Astrocyte of the cerebellum (primary cell): Measurements from ENCODE around the gene DHX58.
"Not testable (repeated sequence)": the region's sequence is repeated elsewhere in the genome, so short reads cannot be mapped to it uniquely, and the experiment has no call there.

ENCODE experiments used
- DNase-seq: peaks from one replicate; pipeline ENCODE4 v3.0.0-alpha.2; 2011; ENCODE audit warnings: low read depth
- H3K4me3 ChIP-seq: 2 replicates; pipeline ENCODE4 v1.5.1; 2011; ENCODE audit warnings: mild to moderate bottlenecking, low read depth, low read length, moderate library complexity
- CTCF ChIP-seq: IDR thresholded peaks from 2 replicates; pipeline ENCODE4 v1.5.1; 2012; ENCODE audit warnings: low read length, low read depth, moderate library complexity, mild to moderate bottlenecking; ENCODE audit errors: missing control alignments
- in situ Hi-C: cut with HindIII; loops from 2 replicates; pipeline ENCODE4 v1.10.0; 2017; ENCODE audit warnings: low sequenced_read_pairs

DHX58 gene

DNA sequence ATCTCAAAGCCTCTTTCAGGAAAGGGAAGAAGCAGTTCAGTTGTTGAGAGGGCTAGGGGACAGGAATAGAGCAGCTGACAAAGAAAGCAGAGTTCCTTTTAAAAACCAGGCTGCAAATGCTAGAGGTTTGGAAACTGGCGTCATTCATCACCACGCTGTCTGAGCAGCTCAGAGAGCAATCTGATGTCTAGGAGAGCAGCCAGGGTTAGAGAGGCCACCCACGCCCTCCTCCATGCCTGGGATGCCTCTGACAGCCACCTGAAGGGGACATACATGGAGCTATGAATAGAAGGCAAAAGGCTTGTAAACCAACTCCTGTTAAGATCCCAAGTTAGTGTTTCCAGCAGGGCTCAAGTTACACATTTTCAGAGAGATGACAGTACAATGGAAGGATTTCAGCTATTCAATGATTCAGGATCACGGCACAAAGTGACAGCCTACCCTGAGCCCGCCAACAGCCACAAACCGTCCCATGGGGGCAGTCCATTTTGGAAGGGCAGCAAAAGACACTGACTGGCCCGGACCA lies 29.9 kb upstream of the DHX58 start:
- DNase-seq = no peak
- in situ Hi-C loops = no loop called here
- H3K4me3 ChIP-seq = no peak overlapping the region
- no peak for TF ChIP-seq CTCF

GRCh38 chr17:42141382-42141781 lies 28.9 kb upstream of the DHX58 start:
- DNase-seq = no peak
- H3K4me3 ChIP-seq = no peak overlapping the region
- in situ Hi-C loops = no loop called here
- no peak for TF ChIP-seq CTCF

DNA sequence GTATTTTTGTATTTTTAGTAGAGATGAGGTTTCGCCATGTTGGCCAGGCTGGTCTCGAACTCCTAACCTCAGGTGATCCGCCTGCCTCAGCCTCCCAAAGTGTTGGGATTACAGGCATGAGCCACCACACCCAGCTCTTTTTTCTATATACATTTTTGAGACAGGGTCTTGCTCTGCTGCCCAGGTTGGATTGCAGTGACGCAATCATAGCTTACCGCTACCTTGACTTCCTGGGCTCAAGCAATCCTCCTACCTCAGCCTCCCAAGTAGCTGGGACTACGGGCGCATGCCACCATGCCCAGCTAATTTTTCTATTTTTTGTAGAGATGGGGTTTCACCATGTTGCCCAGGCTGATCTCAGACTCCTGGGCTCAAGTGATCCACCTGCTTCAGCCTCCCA lies 28.2 kb upstream of the DHX58 start:
- DNase-seq, in situ Hi-C loops, H3K4me3 ChIP-seq: not testable (repeated sequence)

DNA sequence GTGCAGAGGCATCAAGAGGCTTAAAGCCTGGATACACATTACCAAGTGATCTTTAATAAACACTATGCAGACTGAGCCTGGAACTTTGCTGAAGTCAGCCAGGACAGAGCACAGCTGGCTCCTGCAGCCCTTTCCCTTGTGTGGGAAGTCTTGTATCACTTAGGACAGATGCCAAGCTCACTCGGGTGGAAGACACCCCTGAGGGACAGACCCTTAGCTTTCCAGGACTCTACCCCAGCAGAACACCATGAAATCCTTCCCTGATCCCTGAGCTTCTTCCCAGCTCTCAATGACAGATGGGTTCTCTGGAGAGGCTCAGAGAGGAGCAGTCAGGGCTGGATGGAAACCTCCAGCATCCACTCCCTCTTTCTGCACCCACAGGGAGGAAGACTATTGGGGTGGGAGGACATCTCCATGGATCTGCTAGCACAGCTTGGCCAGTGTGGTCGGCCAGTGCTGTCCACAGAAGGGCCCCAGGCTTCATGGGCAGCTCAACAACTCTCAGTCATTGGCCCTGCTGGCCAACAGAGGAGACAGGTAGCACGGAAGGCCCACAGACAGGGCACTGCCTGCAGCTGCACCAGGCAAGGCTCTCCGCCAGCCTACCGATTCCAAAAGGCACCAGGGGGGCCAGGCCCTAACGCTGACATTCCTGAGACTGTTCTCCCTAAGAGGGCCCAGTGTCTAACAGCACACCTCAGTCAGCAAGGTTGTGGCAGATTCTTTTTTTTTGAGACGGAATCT lies 26.4 kb upstream of the DHX58 start:
- in situ Hi-C loops = no loop called here
- H3K4me3 ChIP-seq = no peak overlapping the region
- TF ChIP-seq CTCF = no peak
- no peak for DNase-seq

DNA sequence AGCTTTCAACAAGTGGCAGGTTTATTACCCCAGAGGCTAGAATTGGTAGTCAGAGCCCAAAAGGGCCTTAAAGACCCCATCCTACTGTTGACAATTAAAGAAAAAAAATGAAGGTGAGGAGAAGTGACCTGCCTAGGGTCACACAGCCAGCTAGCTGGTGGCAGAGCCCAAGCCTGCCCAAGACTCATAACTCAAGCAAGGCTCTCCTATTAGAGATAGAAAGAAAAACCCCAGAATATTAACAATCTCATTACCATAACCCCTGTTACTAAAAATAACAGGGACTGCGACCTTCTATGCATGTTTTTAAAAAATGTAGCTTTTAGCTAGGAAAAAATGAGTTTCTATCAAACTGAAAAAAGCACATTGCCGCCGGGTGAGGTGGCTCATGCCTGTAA lies 24.1 kb upstream of the DHX58 start:
- TF ChIP-seq CTCF = no peak
- in situ Hi-C loops = no loop called here
- H3K4me3 ChIP-seq = no peak overlapping the region
- DNase-seq = no peak

DNA sequence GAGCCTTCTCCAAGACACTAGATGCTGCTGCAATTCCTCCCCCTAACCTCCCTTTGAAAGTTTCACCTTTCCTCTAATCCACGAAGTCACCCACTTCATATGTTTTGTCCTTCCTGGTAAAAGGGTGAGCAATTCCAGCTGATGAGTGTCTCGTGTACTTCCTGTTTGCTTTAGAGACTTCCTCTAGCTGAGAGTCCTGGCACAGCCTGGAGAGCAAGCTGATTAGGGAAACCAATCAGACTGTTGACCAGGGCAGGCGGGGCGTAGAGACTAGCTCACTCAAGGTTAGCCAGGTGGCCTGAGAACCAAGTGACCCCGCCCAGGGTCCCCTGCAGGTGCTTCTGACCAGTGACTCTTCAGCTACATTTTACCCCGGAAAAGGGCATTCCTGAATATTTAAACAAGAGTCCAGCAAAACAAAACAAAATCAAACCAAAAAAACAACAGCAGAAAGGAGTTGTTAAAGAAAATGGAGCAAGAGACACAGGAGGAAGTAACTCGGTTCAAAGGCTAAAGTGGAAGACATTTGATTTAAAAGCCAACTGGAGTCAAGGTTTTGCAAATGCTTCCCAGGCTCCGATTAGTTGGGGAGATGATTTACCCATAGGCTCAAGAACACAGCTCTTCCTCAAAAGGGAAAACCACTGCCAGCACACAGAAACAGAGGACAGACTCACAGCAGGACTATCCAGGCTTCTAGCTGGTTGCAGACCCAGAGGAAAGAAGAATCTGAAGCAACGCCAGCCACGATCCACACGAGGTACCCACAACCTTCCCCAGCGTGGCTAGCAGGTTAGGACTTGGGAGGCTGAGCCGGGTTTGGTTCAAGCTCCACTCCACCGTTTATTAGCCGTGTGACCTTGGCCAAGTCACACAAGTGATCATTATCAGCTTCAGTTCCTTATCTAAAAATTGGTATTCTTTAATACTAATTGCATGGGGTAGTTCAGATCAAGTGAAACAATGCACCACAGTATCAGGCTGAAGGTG lies 23.4 kb upstream of the DHX58 start:
- H3K4me3 ChIP-seq = no peak overlapping the region
- TF ChIP-seq CTCF = no peak
- no peak for DNase-seq
- in situ Hi-C loops = no loop called here
